ENCODE measurements around the gene RNF224.
"Not testable (repeated sequence)": the region's sequence is repeated elsewhere in the genome, so short reads cannot be mapped to it uniquely, and the experiment has no call there.

RNF224 gene

DNA sequence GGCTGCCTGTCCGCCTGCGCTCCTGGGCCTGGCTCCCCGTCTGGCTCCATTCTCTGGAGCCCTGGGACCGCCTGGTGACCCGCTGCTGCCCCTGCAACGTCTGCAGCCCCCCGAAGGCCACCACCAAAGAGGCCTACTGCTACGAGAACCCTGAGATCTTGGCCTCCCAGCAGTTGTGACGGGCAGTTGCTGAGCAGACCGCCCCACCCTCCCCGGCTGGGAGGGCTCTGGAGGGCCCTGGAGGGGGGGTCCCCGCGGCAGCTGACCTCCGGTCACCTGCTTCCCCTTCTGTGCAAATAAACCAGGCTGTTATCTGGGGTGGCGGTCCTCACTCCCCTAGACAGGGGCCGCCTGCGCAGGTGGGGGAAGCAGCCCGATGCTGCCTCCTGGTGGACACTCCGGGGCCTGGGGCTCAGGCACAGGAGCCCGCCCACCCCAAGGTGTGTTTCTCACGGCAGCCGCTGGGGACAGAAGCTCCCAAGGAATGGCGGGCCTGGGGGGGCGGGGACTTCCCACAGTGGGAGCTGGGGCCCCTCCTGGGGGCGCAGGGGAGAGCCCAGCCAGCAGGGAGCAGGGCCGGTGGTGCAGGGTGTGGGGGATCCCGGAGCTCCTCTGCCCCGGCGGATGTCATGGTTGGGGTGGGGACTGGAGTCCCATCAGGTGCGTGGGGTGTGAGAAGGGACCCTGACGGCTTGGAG is 9.1 kb downstream of the RNF224 start:
- TF ChIP-seq, protein P1, sequence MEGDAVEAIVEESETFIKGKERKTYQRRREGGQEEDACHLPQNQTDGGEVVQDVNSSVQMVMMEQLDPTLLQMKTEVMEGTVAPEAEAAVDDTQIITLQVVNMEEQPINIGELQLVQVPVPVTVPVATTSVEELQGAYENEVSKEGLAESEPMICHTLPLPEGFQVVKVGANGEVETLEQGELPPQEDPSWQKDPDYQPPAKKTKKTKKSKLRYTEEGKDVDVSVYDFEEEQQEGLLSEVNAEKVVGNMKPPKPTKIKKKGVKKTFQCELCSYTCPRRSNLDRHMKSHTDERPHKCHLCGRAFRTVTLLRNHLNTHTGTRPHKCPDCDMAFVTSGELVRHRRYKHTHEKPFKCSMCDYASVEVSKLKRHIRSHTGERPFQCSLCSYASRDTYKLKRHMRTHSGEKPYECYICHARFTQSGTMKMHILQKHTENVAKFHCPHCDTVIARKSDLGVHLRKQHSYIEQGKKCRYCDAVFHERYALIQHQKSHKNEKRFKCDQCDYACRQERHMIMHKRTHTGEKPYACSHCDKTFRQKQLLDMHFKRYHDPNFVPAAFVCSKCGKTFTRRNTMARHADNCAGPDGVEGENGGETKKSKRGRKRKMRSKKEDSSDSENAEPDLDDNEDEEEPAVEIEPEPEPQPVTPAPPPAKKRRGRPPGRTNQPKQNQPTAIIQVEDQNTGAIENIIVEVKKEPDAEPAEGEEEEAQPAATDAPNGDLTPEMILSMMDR (IDR thresholded peaks at IDR 0.05; ENCODE audit: low read depth, low read length) = peak; percentile 99
- H3K4me3 ChIP-seq (replicated peaks in 1 of 2; ENCODE audit: low read depth in 2 of 2, low read length in 2 of 2) = no peak overlapping the region
- DNase-seq (ENCODE audit: low read depth in 2 of 2) = peak; percentile 79 to 82

DNA sequence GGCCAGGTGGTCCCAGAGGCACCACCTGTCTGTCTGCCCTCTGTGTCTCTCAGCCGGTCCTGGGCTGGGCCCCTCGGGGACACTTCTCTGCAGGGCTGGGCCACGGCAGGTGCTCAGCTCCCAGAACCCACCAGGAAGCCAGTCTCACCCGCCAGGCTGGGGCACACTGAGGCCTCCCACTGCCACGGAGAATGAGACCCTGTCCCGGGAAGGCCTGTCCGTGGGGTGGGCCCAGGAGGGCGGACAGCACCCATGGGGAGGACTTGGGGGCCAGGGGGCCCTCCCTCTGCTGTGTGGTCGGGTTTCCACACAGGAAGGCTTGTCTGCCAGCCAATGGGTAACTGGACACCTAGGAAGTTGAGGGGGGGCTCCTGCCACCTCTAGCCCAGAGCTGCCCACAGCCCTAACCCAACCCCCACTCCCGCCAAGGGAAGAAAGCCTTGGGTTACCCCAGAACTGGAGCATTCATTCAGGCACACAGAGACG is 9.7 kb downstream of the RNF224 start:
- TF ChIP-seq, protein P1 (IDR thresholded peaks at IDR 0.05; ENCODE audit: low read depth, low read length) = no peak
- H3K4me3 ChIP-seq (replicated peaks in 1 of 2; ENCODE audit: low read depth in 2 of 2, low read length in 2 of 2) = no peak overlapping the region
- DNase-seq (ENCODE audit: low read depth in 2 of 2) = no peak

DNA sequence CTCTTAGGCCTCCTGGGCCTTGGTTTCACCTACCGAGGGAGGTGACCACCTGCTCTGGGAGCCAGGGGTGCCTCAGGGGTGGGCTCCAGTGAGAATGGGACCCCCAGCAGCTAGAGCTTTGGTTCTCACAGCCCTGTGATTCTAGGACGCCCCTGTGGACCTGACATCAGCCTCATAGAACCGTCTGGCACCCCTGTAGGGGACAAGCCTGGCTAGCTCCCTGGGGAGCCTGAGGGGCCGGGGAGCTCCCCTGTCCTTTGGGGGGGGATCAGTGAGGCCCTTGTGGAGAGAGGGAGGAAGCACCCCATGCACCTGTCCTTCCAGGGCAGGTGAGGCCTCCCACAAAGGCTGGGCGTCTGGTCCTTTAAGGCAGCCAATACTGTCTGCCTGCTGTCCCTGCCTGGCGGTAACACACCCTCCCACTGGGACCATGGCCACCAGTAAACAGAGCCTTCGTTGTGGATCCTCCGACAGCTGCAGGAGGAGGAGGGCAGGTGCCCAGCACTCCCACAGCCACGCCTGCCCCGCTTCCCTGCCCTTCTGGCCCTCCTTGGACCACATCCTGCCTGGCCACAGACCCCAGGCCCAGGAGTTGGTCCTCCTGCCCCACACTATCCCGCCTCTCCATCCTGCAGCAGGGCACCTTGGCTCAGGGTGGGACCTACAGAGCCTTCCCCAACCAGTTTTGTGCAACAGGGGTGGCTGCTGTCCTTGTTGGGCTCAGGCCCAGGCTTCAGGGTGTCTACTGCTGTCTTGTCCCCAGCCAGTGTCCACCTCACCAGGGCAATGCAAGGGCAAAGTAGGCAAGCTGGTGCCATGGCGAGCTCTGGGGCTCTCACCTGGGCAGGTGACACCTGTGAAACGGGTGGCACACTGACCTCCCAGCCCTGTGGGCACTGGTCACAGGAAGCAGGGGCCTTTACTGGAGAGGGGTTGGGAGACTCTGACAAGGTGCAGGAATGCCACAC is 10.7 kb downstream of the RNF224 start:
- no peak for DNase-seq (ENCODE audit: low read depth in 2 of 2)
- no peak overlapping the region for H3K4me3 ChIP-seq (replicated peaks in 1 of 2; ENCODE audit: low read depth in 2 of 2, low read length in 2 of 2)
- TF ChIP-seq, protein P1 (IDR thresholded peaks at IDR 0.05; ENCODE audit: low read depth, low read length) = no peak

DNA sequence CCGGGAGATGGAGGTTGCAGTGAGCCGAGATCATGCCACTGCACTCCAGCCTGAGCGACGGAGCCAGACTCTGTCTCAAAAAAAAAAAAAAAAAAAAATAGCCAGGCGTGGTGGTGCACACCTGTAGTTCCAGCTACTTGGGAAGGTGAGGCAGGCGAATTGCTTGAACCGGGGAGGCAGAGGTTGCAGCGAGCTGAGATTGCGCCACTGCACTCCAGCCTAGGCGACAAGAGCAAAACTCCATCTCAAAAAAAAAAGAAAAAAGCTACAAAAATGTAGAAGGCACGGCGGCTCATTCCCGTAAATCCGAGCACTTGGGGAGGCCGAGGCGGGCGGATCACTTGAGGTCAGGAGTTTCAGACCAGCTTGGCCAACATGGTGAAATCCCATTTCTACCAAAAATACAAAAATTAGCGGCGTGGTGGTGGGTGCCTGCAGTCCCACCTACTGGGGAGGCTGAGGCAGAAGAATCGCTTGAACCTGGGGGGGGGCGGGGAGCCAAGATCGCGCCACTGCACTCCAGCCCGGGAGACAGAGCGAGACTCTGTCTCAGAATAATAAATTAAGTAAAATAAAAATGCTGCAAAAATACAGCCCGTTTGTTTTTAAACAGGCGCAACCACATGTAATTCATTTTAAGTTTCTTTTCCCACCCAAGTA is 12.4 kb downstream of the RNF224 start:
- peak overlapping the region; percentile 57 to 68 for H3K4me3 ChIP-seq (replicated peaks in 1 of 2; ENCODE audit: low read depth in 2 of 2, low read length in 2 of 2)
- DNase-seq (ENCODE audit: low read depth in 2 of 2) = not testable (repeated sequence)

DNA sequence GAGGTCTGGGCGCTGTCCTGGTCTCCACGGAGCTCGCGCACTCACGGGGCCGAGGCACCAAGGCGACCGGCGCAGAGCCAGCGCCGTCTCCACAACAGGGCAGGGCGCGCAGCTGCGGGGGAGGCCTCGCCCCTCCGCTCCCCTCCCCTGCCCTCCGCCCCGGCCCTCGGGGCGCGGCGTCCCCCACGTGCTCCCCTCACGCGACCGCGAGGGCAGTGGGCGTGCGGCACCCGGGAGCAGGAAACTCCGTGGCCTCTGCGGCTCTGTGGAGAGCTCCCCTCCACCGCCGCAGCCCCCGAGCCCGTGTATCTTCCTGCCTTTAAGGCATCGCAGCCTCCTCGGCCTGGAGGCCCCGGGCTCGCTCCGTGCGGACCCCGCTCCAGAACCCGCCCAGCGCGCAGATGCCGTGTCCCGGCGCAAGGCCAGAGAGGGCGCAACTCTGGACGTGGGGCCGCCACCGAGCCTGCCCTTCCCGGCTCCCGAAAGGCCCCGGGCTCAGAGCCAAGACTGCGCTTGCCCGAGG is 13.1 kb downstream of the RNF224 start:
- H3K4me3 ChIP-seq (replicated peaks in 1 of 2; ENCODE audit: low read depth in 2 of 2, low read length in 2 of 2) = peak overlapping the region; percentile 57 to 68
- TF ChIP-seq, protein P1 (IDR thresholded peaks at IDR 0.05; ENCODE audit: low read depth, low read length) = no peak
- peak; percentile 73 to 89 for DNase-seq (ENCODE audit: low read depth in 2 of 2)

DNA sequence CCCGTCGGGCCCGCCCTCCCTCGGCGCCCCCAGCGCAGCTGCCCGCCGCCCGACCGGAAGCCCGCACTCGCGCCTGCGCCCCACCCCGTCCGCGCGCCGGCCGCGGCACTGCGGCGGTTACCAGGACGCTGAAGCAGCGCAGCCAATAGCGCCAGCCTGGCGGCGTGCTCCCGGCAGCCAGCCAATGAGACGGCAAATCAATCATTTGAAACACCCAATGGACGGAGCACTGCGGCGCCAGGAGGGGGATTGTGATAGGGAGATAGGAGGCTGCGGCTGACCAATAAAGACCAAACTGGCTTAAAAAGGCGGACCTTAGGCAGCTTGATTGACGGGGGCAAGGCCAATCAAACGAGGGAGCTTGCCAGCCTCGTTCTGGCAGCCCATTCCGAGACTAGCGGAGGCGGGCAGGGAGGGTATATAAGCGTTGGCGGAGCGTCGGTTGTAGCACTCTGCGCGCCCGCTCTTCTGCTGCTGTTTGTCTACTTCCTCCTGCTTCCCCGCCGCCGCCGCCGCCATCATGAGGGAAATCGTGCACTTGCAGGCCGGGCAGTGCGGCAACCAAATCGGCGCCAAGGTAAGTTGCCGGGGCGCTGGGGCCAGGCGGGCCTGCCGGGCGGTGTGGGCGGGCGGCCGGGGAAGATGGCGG is 13.7 kb downstream of the RNF224 start, which contains the start of gene TUBB4B:
TUBB4B (plus strand) TSS at position 447 of the 649 bp plus-strand sequence; CDS start at position 521, 74 bp downstream.
- TF ChIP-seq, protein P1 (IDR thresholded peaks at IDR 0.05; ENCODE audit: low read depth, low read length) = no peak
- peak; percentile 100 for DNase-seq (ENCODE audit: low read depth in 2 of 2)
- H3K4me3 ChIP-seq (replicated peaks in 1 of 2; ENCODE audit: low read depth in 2 of 2, low read length in 2 of 2) = peak within 1 kb of the TSS; percentile 70 to 93

All from cardiac fibroblast (primary cell).